Measurements from ENCODE around the gene KDM4B. TPM values are rescaled to one million over a fixed set of nuclear protein-coding genes. Genes with fewer than 3 reads are reported as not detected.
A peak's percentile ranks its signal among the peaks of the same experiment; 100 is the strongest.

The KDM4B gene
- total and polyA plus RNA-seq, 9 of the 15 experiments (the other 6 are each of a cell fraction or from before 2014, with no cell fraction given), result 0.21 to 29.9 (median 7.3) TPM

DNA sequence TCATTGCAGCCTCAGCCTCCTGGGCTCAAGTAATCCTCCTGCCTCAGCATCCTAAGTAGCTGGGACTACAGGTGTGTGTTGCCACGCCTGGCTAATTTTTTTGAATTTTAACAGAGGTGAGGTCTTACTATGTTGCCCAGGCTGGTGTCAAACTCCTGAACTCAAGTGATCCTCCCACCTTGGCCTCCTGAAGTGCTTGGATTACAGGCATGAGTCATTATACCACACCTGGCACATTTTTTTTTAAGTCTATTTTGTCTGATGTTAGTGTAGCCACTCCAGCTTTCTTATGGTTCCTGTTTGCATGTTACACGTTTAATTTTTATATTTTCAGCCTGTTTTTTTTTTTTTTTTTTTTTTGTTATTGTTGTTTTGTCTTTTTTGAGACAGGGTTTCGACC is 24.8 kb downstream of the KDM4B start:
- no peak for FAIRE-seq
- no peak overlapping the region for H3K4me3 ChIP-seq
- H3K36me3 ChIP-seq (ENCODE audit: control insufficient read depth, insufficient read depth, low read length), result peaks cover 13% of the 10 kb centered on the region; the same call in 2 of the 3 replicates
- WGBS (ENCODE audit: insufficient coverage, low coverage, missing lambda C conversion rate), result 64% methylated on average over 3 of the region's 3 CpGs
- no peak overlapping the region for H3K4me2 ChIP-seq (ENCODE audit: insufficient read depth, low read length)
- peaks cover 2% of the 10 kb centered on the region for H3K9me1 ChIP-seq (ENCODE audit: control insufficient read depth, insufficient read depth, low read length)
- TF ChIP-seq POLR2A (conservative IDR thresholded peaks at IDR 0.05), result no peak
- TF ChIP-seq NFE2 (IDR thresholded peaks at IDR 0.05; ENCODE audit: low read depth), result no peak
- H3K4me1 ChIP-seq (replicated peaks in 1 of 2; ENCODE audit: control insufficient read depth in 2 of 2, insufficient read depth in 2 of 2, low read length in 2 of 2), result peaks cover 12 to 21% of the 10 kb centered on the region in 2 experiments
- H4K20me1 ChIP-seq (replicated peaks; ENCODE audit: control insufficient read depth, insufficient read depth, low read length), result peaks cover 45% of the 10 kb centered on the region
- ChIA-PET POLR2A (no interaction called here), CTCF (ENCODE audit: low intra/inter-chr PET ratio) (no interaction called here)
- BruUV-seq (replicated peaks), result no TSS peak
- no peak overlapping the region for H3K27ac ChIP-seq (ENCODE audit: extremely low read depth, low read depth, low read length)
- no peak for DNase-seq (ENCODE audit: extremely low read depth in 1 of 4, low spot score in 3 of 4)
- intact Hi-C loops (cut with micrococcal nuclease) (no loop called here), in situ Hi-C loops (cut with MboI) (no loop called here)
- peaks cover 78% of the 10 kb centered on the region for H3K79me2 ChIP-seq (ENCODE audit: control insufficient read depth, insufficient read depth, low read length)
- H2AFZ ChIP-seq (ENCODE audit: low read depth, low read length), result no peak overlapping the region
- H3K9me3 ChIP-seq (replicated peaks; ENCODE audit: control insufficient read depth, insufficient read depth, low read depth, low read length), result no peaks in the 10 kb centered on the region
- H3K9ac ChIP-seq (ENCODE audit: insufficient read depth in 1 of 2, low read depth in 2 of 2, low read length in 2 of 2), result no peak overlapping the region
- no peaks in the 10 kb centered on the region for H3K27me3 ChIP-seq (ENCODE audit: control insufficient read depth in 2 of 2, insufficient read depth in 2 of 2, low read length in 2 of 2)
- ATAC-seq, result no peak

DNA sequence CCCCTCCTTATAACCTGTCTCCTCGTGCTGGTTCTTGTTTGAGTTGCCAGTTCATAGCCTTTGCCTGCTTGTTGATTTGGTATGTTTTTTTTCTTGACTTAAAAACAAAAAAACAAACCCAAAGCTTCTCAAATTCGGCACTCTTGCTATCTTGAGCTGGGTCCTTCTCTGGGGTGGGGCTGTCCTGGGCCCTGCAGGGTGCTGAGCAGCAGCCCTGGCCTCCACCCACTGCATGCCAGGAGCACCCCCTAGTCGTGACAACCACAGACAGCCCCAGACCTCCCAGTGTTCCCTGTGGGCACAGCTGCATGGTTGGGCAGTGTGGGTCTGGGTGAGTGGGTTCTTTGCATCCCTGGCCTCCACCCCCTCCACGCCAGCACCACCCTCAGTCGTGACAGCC is 27.8 kb downstream of the KDM4B start:
- Histone ChIP-seq H3K4me3 (no peak overlapping the region), H2AFZ (ENCODE audit: low read depth, low read length) (no peak overlapping the region), H3K27ac (ENCODE audit: extremely low read depth, low read depth, low read length) (no peak overlapping the region), H3K9ac (ENCODE audit: insufficient read depth in 1 of 2, low read depth in 2 of 2, low read length in 2 of 2) (0 out of 4 replicates have a peak overlapping the region, but pooled peaks of 1 of the 2 experiments have one; percentile 54), H4K20me1 (replicated peaks; ENCODE audit: control insufficient read depth, insufficient read depth, low read length) (peaks cover 31% of the 10 kb centered on the region), H3K36me3 (ENCODE audit: control insufficient read depth, insufficient read depth, low read length) (peaks cover 13% of the 10 kb centered on the region; the same call in 2 of the 3 replicates), H3K4me2 (ENCODE audit: insufficient read depth, low read length) (no peak overlapping the region), H3K27me3 (ENCODE audit: control insufficient read depth in 2 of 2, insufficient read depth in 2 of 2, low read length in 2 of 2) (no peaks in the 10 kb centered on the region), H3K9me1 (ENCODE audit: control insufficient read depth, insufficient read depth, low read length) (no peaks in the 10 kb centered on the region), H3K4me1 (replicated peaks in 1 of 2; ENCODE audit: control insufficient read depth in 2 of 2, insufficient read depth in 2 of 2, low read length in 2 of 2) (peaks cover 7 to 14% of the 10 kb centered on the region in 2 experiments), H3K9me3 (replicated peaks; ENCODE audit: control insufficient read depth, insufficient read depth, low read depth, low read length) (no peaks in the 10 kb centered on the region), H3K79me2 (ENCODE audit: control insufficient read depth, insufficient read depth, low read length) (peaks cover 68% of the 10 kb centered on the region)
- in situ Hi-C loops (cut with MboI) (no loop called here), intact Hi-C loops (cut with micrococcal nuclease) (no loop called here)
- 66% methylated on average over 4 of the region's 5 CpGs for WGBS (ENCODE audit: insufficient coverage, low coverage, missing lambda C conversion rate)
- POLR2A ChIA-PET, result interaction anchor here (0.9 to 2.2 kb wide), 4 partner anchors 9 to 28 kb away, joined by 3 to 10 read pairs (median 4); partner anchors contain the start of gene KDM4B
- FAIRE-seq, result no peak
- no peak for ATAC-seq
- CTCF ChIA-PET (ENCODE audit: low intra/inter-chr PET ratio), result no interaction called here
- no peak for DNase-seq (ENCODE audit: extremely low read depth in 1 of 4, low spot score in 3 of 4)
- no TSS peak for BruUV-seq (replicated peaks)
- TF ChIP-seq RB1 (IDR thresholded peaks at IDR 0.05; ENCODE audit: low read depth) (no peak), FOXP1 (CRISPR knock-in tag; IDR thresholded peaks at IDR 0.05) (no peak), KDM4B (IDR thresholded peaks at IDR 0.05; ENCODE audit: borderline replicate concordance in 2 of 2, low read depth in 1 of 2) (no peak), MCM2 (IDR thresholded peaks at IDR 0.05; ENCODE audit: low read depth) (no peak), HEY1 (CRISPR knock-in tag; IDR thresholded peaks at IDR 0.05; ENCODE audit: borderline replicate concordance) (no peak), ZBTB1 (CRISPR knock-in tag; IDR thresholded peaks at IDR 0.05; ENCODE audit: borderline replicate concordance, low read depth) (no peak), ZNF696 (CRISPR knock-in tag; conservative IDR thresholded peaks at IDR 0.05) (no peak), ARNT (IDR thresholded peaks at IDR 0.05) (no peak)
- TF ChIP-seq, protein P1, sequence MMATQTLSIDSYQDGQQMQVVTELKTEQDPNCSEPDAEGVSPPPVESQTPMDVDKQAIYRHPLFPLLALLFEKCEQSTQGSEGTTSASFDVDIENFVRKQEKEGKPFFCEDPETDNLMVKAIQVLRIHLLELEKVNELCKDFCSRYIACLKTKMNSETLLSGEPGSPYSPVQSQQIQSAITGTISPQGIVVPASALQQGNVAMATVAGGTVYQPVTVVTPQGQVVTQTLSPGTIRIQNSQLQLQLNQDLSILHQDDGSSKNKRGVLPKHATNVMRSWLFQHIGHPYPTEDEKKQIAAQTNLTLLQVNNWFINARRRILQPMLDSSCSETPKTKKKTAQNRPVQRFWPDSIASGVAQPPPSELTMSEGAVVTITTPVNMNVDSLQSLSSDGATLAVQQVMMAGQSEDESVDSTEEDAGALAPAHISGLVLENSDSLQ (IDR thresholded peaks at IDR 0.05), result no peak
- TF ChIP-seq, protein P2, sequence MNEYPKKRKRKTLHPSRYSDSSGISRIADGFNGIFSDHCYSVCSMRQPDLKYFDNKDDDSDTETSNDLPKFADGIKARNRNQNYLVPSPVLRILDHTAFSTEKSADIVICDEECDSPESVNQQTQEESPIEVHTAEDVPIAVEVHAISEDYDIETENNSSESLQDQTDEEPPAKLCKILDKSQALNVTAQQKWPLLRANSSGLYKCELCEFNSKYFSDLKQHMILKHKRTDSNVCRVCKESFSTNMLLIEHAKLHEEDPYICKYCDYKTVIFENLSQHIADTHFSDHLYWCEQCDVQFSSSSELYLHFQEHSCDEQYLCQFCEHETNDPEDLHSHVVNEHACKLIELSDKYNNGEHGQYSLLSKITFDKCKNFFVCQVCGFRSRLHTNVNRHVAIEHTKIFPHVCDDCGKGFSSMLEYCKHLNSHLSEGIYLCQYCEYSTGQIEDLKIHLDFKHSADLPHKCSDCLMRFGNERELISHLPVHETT (CRISPR knock-in tag; conservative IDR thresholded peaks at IDR 0.05 in 1 of 2, IDR thresholded peaks at IDR 0.05 in 1 of 2), result no peak
- TF ChIP-seq, protein P3, sequence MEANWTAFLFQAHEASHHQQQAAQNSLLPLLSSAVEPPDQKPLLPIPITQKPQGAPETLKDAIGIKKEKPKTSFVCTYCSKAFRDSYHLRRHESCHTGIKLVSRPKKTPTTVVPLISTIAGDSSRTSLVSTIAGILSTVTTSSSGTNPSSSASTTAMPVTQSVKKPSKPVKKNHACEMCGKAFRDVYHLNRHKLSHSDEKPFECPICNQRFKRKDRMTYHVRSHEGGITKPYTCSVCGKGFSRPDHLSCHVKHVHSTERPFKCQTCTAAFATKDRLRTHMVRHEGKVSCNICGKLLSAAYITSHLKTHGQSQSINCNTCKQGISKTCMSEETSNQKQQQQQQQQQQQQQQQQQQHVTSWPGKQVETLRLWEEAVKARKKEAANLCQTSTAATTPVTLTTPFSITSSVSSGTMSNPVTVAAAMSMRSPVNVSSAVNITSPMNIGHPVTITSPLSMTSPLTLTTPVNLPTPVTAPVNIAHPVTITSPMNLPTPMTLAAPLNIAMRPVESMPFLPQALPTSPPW (CRISPR knock-in tag; IDR thresholded peaks at IDR 0.05), result no peak
